Inflammatory macrophage (primary cell): ENCODE data around the gene GPLD1.

ENCODE experiments used
- DNase-seq, 2 donors: peaks; one replicate each; pipeline ENCODE4 v3.0.0-alpha.2; 2020 to 2022

The GPLD1 gene

GRCh38 chr6:24497254-24497970, 8.0 kb upstream of the GPLD1 start:
- peak; percentile 29 to 46 for DNase-seq

- peak; percentile 59 to 79 for DNase-seq
Observed at GRCh38 chr6:24494821-24495795, 5.7 kb upstream of the GPLD1 start, which contains the start of gene ALDH5A1. Gene ALDH5A1 (plus strand): TSS chr6:24494969. CDS start chr6:24494997, 28 bp downstream.

- no peak for DNase-seq
Observed at GRCh38 chr6:24493945-24494820, 4.8 kb upstream of the GPLD1 start.

- no peak for DNase-seq
Observed at GRCh38 chr6:24492475-24492874, 3.1 kb upstream of the GPLD1 start.

- DNase-seq, result no peak
Observed at GRCh38 chr6:24490948-24491347, 1.6 kb upstream of the GPLD1 start.

- DNase-seq, result peak; percentile 37 to 53
Observed at GRCh38 chr6:24489881-24490280, 503 bp upstream of the GPLD1 start.

GRCh38 chr6:24486065-24486464, 3.3 kb downstream of the GPLD1 start:
- DNase-seq, result no peak

GRCh38 chr6:24484657-24485323, 4.6 kb downstream of the GPLD1 start:
- DNase-seq, result peak; percentile 13 to 33

- no peak for DNase-seq
Observed at GRCh38 chr6:24481449-24481848, 7.9 kb downstream of the GPLD1 start.

GRCh38 chr6:24480705-24481104, 8.7 kb downstream of the GPLD1 start:
- DNase-seq, result no peak

GRCh38 chr6:24478903-24479302, 10.5 kb downstream of the GPLD1 start:
- no peak for DNase-seq

GRCh38 chr6:24477070-24477469, 12.3 kb downstream of the GPLD1 start:
- DNase-seq, result no peak

GRCh38 chr6:24476631-24477030, 12.7 kb downstream of the GPLD1 start:
- DNase-seq, result no peak

- no peak for DNase-seq
Observed at GRCh38 chr6:24472181-24472580, 17.2 kb downstream of the GPLD1 start.

GRCh38 chr6:24469811-24470210, 19.6 kb downstream of the GPLD1 start:
- DNase-seq, result no peak

- DNase-seq, result no peak
Observed at GRCh38 chr6:24464253-24465038, 24.9 kb downstream of the GPLD1 start.

- DNase-seq, result no peak
Observed at GRCh38 chr6:24460966-24461365, 28.4 kb downstream of the GPLD1 start.

GRCh38 chr6:24458941-24459340, 30.4 kb downstream of the GPLD1 start:
- no peak for DNase-seq

GRCh38 chr6:24458134-24458533, 31.2 kb downstream of the GPLD1 start:
- no peak for DNase-seq

- DNase-seq, result no peak
Observed at GRCh38 chr6:24455061-24455460, 34.3 kb downstream of the GPLD1 start.

- no peak for DNase-seq
Observed at GRCh38 chr6:24454452-24454851, 34.9 kb downstream of the GPLD1 start.
